ENCODE results near the gene LARGE1.

DNA sequence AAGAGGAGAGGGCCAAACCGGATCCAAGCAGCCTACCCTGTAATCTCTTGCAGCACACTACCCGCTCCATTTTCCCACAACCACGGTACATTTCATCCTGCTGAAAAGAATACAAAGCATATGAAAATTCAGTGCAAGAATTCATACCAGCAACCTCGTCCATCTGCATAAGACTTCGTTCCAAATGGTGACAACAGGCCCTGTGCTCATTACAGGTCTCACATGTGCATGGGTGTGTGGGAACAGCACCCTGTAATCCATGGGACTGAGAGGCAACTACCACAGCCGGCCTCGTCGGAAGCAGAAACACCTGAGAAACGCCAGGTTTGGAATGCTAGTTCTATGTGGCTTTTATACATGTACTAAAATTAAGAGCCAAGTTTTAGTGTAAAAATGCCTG is 52.3 kb downstream of the LARGE1 start:
- TF ChIP-seq EZH2 (IDR thresholded peaks at IDR 0.05; ENCODE audit: low read length, missing control alignments) (no peak), CTCF (conservative IDR thresholded peaks at IDR 0.05 in 1 of 2, IDR thresholded peaks at IDR 0.05 in 1 of 2; ENCODE audit: low read depth in 1 of 2, low read length in 2 of 2) (no peak)

Data from fibroblast of lung (primary cell).